Measurements from ENCODE around the gene VSTM4. TPM values are rescaled to one million over a fixed set of nuclear protein-coding genes. Genes with fewer than 3 reads are reported as not detected.

The VSTM4 gene
- total RNA-seq, 1 experiment from 2014 or later = 0.13 TPM

- no TSS peak for BruUV-seq (replicated peaks)
- no peak overlapping the region for H3K4me3 ChIP-seq (ENCODE audit: low read depth in 2 of 2, low read length in 2 of 2)
- ATAC-seq (no peak), DNase-seq (ENCODE audit: low read depth, low spot score) (no peak)
- ChIA-PET CTCF (no interaction called here), POLR2A (no interaction called here)
- H3K27me3 ChIP-seq (ENCODE audit: control insufficient read depth, insufficient read depth, low read length) = peaks cover 13% of the 10 kb centered on the region
- H3K9me3 ChIP-seq (ENCODE audit: control insufficient read depth, insufficient read depth, low read depth, low read length) = no peaks in the 10 kb centered on the region
- TF ChIP-seq POLR2AphosphoS5 (IDR thresholded peaks at IDR 0.05; ENCODE audit: low read depth, low read length) (no peak), SIN3A (IDR thresholded peaks at IDR 0.05; ENCODE audit: borderline replicate concordance, insufficient read depth, low read depth, low read length) (no peak), TCF7L2 (IDR thresholded peaks at IDR 0.05; ENCODE audit: low read depth, low read length) (no peak)
- H3K4me1 ChIP-seq (ENCODE audit: control insufficient read depth, insufficient read depth, low read length) = no peaks in the 10 kb centered on the region
- H3K36me3 ChIP-seq (ENCODE audit: control insufficient read depth, insufficient read depth, low read length) = no peaks in the 10 kb centered on the region
- H3K27ac ChIP-seq (ENCODE audit: low read length) = no peak overlapping the region
- in situ Hi-C loops (cut with HindIII; ENCODE audit: low pct_unique_long_range_greater_than_20kb, low sequenced_read_pairs) (no loop called here), intact Hi-C loops (cut with micrococcal nuclease; ENCODE audit: unreplicated experiment) (no loop called here)
Observed at GRCh38 chr10:49053998-49054692, 61.2 kb downstream of the VSTM4 start.

DNA sequence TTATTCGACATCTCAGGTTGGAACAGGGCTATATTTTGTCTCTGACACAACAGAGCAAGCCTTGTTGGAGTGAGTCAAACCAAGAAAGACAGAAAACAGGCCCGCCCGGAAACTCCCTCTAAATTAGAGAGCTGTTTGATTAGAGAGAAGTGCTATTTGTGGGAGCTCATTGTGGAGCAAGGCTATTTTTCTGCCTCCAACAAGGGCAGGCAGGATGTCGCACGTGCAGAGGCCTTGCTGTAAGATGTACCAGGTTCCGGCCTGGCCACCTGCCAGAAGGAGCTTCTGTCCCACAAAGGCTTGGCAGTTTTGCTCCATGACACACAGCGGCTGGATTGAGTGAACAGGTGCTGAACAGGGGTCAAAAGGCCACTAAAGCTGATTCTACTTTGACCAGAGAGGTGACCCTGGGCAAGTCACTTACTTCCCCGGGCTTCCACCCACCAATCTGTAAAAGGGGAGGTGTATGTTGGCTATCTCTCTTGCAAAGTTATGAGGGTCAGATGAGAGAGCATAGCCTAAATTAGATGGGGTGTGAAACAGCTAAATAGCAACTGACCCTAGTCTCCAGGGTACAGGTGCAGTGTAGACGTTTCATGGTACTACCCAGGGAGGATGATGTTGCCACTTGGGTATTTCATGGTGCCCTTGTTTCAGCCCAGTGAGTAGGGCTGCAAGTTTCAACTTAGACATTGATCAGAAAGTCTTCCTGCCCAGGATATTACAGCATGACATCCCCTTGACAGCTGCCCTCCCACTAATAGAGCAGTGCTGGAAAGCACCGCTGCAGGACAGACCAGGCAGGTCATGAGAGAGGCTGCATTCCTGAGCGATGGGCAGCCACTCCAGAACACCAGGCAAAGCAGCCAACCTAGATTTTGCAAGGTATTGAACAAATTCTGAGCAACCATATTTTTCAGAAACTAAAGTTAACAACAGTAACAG lies 62.0 kb downstream of the VSTM4 start:
- no peak for DNase-seq (ENCODE audit: low read depth, low spot score)
- H3K4me1 ChIP-seq (ENCODE audit: control insufficient read depth, insufficient read depth, low read length) = no peaks in the 10 kb centered on the region
- H3K4me3 ChIP-seq (ENCODE audit: low read depth in 2 of 2, low read length in 2 of 2) = no peak overlapping the region
- no TSS peak for BruUV-seq (replicated peaks)
- H3K36me3 ChIP-seq (ENCODE audit: control insufficient read depth, insufficient read depth, low read length) = no peaks in the 10 kb centered on the region
- in situ Hi-C loops (cut with HindIII; ENCODE audit: low pct_unique_long_range_greater_than_20kb, low sequenced_read_pairs) = no loop called here
- POLR2A ChIA-PET = no interaction called here
- TF ChIP-seq POLR2AphosphoS5 (IDR thresholded peaks at IDR 0.05; ENCODE audit: low read depth, low read length) = no peak
- no peak for TF ChIP-seq CTCF (IDR thresholded peaks at IDR 0.05)
- H3K27ac ChIP-seq (ENCODE audit: low read length) = no peak overlapping the region
- ATAC-seq = no peak
- H3K27me3 ChIP-seq (ENCODE audit: control insufficient read depth, insufficient read depth, low read length) = peaks cover 13% of the 10 kb centered on the region
- CTCF ChIA-PET = no interaction called here
- intact Hi-C loops (cut with micrococcal nuclease; ENCODE audit: unreplicated experiment) = no loop called here
- H3K9me3 ChIP-seq (ENCODE audit: control insufficient read depth, insufficient read depth, low read depth, low read length) = no peaks in the 10 kb centered on the region

GRCh38 chr10:49052069-49052468 lies 63.3 kb downstream of the VSTM4 start:
- intact Hi-C loops (cut with micrococcal nuclease; ENCODE audit: unreplicated experiment) = no loop called here
- no peaks in the 10 kb centered on the region for H3K9me3 ChIP-seq (ENCODE audit: control insufficient read depth, insufficient read depth, low read depth, low read length)
- POLR2A ChIA-PET = no interaction called here
- CTCF ChIA-PET = interaction anchor here (0.7 kb wide), 1 partner anchor 22 kb away, joined by 3 read pairs; no protein-coding TSS in a partner anchor
- no peaks in the 10 kb centered on the region for H3K4me1 ChIP-seq (ENCODE audit: control insufficient read depth, insufficient read depth, low read length)
- no peaks in the 10 kb centered on the region for H3K36me3 ChIP-seq (ENCODE audit: control insufficient read depth, insufficient read depth, low read length)
- DNase-seq (ENCODE audit: low read depth, low spot score) (no peak), ATAC-seq (no peak)
- BruUV-seq (replicated peaks) = no TSS peak
- in situ Hi-C loops (cut with HindIII; ENCODE audit: low pct_unique_long_range_greater_than_20kb, low sequenced_read_pairs) = no loop called here
- no peak overlapping the region for H3K4me3 ChIP-seq (ENCODE audit: low read depth in 2 of 2, low read length in 2 of 2)
- TF ChIP-seq CTCF (IDR thresholded peaks at IDR 0.05) = no peak
- no peak for TF ChIP-seq TCF7L2 (IDR thresholded peaks at IDR 0.05; ENCODE audit: low read depth, low read length)
- TF ChIP-seq POLR2AphosphoS5 (IDR thresholded peaks at IDR 0.05; ENCODE audit: low read depth, low read length) = no peak
- no peak for TF ChIP-seq SIN3A (IDR thresholded peaks at IDR 0.05; ENCODE audit: borderline replicate concordance, insufficient read depth, low read depth, low read length)
- TF ChIP-seq, protein P1, sequence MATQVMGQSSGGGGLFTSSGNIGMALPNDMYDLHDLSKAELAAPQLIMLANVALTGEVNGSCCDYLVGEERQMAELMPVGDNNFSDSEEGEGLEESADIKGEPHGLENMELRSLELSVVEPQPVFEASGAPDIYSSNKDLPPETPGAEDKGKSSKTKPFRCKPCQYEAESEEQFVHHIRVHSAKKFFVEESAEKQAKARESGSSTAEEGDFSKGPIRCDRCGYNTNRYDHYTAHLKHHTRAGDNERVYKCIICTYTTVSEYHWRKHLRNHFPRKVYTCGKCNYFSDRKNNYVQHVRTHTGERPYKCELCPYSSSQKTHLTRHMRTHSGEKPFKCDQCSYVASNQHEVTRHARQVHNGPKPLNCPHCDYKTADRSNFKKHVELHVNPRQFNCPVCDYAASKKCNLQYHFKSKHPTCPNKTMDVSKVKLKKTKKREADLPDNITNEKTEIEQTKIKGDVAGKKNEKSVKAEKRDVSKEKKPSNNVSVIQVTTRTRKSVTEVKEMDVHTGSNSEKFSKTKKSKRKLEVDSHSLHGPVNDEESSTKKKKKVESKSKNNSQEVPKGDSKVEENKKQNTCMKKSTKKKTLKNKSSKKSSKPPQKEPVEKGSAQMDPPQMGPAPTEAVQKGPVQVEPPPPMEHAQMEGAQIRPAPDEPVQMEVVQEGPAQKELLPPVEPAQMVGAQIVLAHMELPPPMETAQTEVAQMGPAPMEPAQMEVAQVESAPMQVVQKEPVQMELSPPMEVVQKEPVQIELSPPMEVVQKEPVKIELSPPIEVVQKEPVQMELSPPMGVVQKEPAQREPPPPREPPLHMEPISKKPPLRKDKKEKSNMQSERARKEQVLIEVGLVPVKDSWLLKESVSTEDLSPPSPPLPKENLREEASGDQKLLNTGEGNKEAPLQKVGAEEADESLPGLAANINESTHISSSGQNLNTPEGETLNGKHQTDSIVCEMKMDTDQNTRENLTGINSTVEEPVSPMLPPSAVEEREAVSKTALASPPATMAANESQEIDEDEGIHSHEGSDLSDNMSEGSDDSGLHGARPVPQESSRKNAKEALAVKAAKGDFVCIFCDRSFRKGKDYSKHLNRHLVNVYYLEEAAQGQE (IDR thresholded peaks at IDR 0.05; ENCODE audit: insufficient read depth in 1 of 2, low read depth in 2 of 2, low read length in 1 of 2) = no peak
- peaks cover 13% of the 10 kb centered on the region for H3K27me3 ChIP-seq (ENCODE audit: control insufficient read depth, insufficient read depth, low read length)
- no peak overlapping the region for H3K27ac ChIP-seq (ENCODE audit: low read length)
